OCI-M2 (cell line): ENCODE results near the gene INHBB.

ENCODE experiments used
- DNase-seq: peaks from one replicate; lab custom pipeline; 2025; ENCODE audit not compliant: unreplicated experiment; lab: John Stamatoyannopoulos, UW

The INHBB gene

DNA sequence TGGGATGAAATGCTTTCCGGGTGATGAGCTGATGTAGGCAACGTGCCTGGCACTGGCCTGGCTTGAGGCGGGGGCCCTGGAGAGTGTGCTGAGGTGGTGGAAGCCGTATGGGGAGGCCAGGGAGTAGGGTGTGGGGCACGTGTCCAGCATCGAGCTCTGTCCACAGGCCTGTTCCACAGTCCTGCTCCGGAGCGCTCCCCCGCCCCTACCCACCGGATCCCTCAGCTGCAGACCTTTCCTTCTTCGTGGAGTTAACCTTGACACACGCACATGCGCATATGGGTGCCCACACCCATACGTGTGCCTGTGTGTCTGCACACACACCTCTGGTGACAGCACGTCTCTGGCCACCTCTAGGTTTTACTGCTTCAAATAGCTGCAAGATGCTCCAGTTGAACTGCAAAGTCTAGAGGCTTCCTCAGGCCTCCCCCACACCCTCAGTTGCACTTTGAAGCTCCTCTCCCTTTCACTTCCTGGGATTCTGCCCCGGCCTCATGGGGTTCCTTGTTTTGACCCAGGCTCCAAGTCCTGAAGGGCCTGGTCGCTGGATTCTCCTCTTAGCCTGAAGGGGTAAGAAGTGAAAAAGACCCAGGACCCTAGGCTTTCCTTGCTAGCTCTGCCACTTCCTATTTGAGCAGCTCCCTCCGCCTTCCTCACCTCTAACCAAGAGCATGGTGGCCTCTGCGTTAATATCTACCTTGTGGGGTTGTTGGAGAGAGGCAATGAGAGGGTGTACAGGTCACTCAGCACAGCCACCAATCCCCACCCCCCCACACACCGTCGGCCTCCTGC lies 49.5 kb downstream of the INHBB start:
- no peak for DNase-seq

DNA sequence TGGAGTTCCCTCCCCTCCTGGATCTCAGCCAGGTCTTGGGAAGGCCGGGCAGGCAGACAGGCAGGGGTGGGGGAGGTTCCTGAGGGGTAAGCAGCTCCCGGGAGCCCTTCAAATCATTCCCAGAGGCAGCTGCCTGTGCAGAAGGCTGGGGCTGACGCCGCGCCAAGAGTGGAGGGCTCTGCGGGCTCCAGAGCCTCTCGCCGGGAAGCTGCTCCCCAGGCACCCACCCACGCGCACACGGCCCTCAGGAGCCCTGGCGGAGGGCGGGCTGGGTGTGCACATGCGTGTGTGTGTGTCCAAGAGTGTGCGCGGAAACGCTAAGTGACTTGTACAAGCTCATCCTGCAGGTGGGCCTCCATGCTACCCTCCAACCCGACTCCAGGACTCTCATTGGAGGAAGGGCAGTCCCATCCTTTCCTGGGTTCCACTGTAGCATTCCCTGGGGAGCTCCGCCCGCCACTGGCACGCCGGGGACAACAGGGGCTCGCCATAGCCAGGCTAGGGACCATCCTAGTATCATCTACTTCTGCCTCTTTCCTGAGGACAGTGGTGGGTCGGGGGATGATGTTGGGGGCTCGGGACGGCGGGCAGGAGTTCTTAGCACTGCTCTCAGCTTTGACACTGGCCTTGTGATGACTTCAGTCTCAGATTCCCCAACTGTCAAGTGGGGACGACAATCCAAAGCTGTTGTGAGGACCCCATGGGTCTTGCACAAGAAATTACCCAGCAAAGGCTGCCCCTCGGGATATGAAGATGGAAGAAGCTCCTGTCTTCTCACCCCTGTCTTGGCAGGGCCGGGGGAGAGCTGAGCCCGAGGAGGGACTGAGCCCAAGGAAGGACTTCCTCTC lies 50.3 kb downstream of the INHBB start:
- no peak for DNase-seq

DNA sequence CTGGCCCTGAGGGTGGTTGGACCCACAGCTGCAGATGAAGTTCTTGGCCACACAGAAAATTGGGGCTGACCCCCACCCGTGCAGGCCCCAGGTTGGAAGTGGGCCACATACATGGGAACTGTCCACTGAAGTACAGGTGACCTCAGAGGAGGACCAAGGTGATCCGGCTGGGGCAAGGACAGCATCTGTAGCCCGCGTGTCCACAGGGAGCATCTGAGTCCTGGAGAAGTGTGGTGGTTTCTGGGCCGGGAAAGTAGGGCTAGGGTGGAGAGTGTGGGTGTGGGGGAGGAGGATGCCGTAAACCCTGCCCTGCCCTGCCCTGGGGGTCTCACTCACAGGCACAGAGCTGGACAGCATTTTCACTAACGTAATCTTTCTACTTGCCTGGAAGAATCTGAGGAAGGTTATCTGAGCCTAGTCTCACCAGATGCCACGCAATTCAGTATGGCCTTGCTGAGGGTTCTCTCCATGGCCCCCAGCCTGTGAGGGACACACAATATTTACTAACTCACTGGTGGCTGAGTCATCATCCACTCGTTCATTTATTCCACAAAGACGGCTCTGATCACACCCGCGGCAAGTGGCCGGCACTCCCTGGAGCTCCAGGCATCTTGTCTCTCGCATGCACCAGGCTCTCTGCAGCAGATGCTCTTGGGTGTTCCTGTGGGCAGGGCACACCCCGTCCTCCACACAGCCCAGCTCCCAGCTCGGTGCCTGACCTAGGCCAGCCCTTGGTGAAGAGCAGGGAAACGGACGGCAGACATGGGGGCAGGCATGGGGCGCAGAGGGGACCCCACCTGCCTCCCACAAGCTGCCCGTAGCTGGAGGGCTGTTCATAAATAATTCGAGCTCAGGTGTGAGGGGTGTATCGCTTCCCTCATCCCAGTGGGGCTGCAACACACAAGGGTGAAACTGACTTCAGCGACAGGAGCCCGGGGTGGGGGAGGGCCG lies 51.2 kb downstream of the INHBB start:
- no peak for DNase-seq

DNA sequence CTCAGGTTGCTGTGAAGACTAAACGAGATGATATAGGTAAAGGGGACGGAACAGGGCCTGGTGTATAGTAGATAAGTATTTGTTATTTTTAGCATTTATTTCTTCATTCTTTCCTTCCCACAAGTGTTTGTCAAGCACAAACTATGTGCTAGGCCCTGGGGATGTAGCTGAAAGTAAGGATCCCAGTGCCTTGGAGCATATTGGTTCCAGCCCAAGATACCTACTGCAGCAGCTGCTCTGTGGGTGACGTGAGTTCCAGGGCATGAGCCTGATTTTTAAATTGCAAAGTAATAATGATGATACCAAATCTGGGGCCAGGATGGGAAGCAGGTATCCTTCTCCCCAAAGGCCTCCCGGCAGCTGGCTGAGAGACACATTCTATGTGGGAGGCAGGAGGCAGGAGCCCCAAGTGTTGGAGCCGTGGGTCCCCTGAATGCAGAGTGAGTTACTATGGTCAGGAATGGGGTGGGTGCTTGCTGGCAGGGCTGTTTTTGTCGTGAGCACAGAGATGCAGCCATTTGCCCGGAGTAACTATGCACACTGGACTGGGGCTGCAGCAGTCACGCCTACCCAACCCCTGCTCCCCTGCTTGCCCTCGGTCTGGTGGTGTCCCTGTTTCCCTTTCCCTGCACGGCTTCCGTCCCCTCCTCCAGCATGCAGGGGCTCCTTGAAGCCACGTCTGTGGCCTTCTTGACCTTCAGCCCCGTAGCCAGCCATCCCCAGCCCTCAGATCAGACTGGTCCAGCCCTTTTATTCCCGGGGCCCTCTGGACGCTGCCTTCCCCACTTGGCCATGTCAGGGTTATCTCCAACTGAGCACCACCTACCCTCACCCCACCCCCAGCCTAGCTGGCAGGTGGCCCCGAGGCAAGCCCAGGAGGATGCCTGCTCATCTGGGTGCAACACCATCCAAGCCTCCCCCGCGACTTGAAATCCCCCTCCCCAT lies 52.4 kb downstream of the INHBB start:
- no peak for DNase-seq

DNA sequence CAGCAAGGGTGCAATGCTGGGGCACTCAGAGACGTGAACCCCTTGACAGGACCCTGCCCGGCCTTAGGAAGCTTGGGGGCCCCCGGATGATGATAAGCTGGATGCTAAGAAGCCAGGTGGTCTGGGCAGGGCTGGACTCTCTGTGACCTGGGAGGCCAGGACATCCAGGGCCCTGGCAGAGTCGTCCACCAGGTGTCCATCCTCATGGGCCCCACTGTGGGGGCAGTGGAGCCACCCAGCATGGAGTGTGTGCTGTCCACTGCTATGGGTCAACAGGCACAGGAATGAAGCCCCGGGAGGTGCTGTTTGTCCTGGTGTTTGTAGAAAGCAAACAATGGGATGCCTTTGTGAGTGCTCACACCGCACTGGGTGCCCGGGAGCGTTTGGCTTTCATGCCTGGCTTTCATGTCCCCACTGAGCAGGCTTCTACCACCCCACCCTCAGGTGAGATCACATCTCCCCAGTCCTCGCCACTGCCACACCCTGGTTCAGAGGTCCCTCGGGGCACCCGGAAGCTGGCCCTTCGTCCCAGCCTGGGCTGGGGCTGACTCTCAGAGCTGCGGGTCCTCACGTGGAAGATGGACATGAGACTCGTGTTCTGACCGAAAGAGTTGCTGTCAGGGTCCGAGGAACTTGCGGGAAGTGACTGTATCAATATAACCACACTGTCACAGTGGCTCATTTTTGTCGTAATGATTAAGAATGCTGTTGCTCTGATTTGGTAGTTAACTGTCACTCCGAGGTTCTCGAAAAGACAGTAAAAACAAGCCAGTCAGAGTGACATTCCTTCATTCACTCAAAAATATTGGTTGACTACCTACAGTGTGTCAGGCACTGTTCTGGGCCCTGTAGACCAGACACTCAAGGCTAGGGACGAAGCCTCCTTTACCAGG lies 53.3 kb downstream of the INHBB start:
- no peak for DNase-seq

DNA sequence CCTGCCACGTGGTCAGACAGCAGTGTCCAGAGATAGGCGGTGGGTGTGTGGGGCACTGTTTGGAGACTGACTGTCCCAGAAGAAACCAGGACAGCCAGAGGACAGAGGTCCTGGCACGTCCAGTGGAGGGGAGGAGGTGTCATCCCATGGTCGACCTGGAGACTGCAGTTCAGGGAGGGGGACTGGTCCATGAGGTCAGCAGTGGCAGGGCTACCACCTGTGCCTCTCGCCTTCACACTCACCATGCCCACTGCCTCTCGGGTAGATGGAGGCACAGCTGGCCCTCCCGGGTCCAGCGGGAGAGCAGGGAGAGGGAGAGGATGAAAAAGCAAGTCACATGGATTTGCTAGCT lies 53.9 kb downstream of the INHBB start:
- no peak for DNase-seq

DNA sequence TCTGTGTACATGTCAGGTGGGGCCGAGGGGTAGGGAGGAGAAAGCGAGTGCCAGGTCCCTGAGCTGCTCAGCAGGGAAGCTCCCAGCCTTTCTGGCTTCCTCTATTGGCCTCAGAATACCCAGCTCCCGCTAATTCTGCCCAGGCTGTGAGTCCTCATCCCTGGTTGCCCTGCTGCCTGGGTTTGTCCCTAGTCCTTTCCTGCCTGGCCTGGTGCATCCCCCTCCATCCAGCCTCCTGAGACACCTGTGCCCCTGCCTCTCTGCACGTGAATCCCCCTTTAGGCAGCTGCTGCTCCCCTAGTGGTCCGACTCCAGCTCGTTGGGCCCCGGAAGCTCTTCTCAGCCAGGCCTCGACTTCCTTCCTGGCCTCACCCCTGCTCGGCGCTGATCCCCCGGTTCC lies 54.6 kb downstream of the INHBB start:
- DNase-seq: no peak
